Stimulated activated CD4-positive, alpha-beta T cell treated with anti-CD3 and anti-CD28 coated beads, TNF-alpha, amount 100 ng/mL, for 4 hours (primary cell): ENCODE data around the gene IKBKE.

Experiments
- DNase-seq, 3 experiments: peaks; one replicate each; pipeline ENCODE4 v3.0.0-alpha.2; 2020; ENCODE audit warnings: low read depth in 3 of 3

Gene IKBKE

GRCh38 chr1:206512058-206512850 lies 42.0 kb downstream of the IKBKE start:
- DNase-seq: no peak

GRCh38 chr1:206512851-206513180 lies 42.5 kb downstream of the IKBKE start:
- DNase-seq: no peak

- DNase-seq: no peak
Measured at GRCh38 chr1:206513312-206514111, 43.2 kb downstream of the IKBKE start.

- DNase-seq: no peak
Measured at GRCh38 chr1:206514813-206515387, 44.6 kb downstream of the IKBKE start.

- no peak for DNase-seq
Measured at GRCh38 chr1:206516728-206516990, 46.4 kb downstream of the IKBKE start.

GRCh38 chr1:206517784-206518183 lies 47.5 kb downstream of the IKBKE start:
- no peak for DNase-seq

- no peak for DNase-seq
Measured at GRCh38 chr1:206518206-206518605, 47.9 kb downstream of the IKBKE start.

- no peak for DNase-seq
Measured at GRCh38 chr1:206518743-206519142, 48.5 kb downstream of the IKBKE start.

- DNase-seq: no peak
Measured at GRCh38 chr1:206521127-206521526, 50.9 kb downstream of the IKBKE start.

GRCh38 chr1:206521694-206522402 lies 51.6 kb downstream of the IKBKE start:
- DNase-seq: no peak

GRCh38 chr1:206524739-206525364 lies 54.6 kb downstream of the IKBKE start:
- no peak for DNase-seq

- no peak for DNase-seq
Measured at GRCh38 chr1:206526064-206526911, 56.0 kb downstream of the IKBKE start.

GRCh38 chr1:206529425-206529824 lies 59.1 kb downstream of the IKBKE start:
- no peak for DNase-seq

- DNase-seq: no peak
Measured at GRCh38 chr1:206532368-206532767, 62.1 kb downstream of the IKBKE start.

GRCh38 chr1:206534552-206534951 lies 64.3 kb downstream of the IKBKE start:
- no peak for DNase-seq

GRCh38 chr1:206535853-206536188 lies 65.5 kb downstream of the IKBKE start:
- DNase-seq: no peak

GRCh38 chr1:206537141-206537540 lies 66.9 kb downstream of the IKBKE start:
- no peak for DNase-seq

- no peak for DNase-seq
Measured at GRCh38 chr1:206538086-206538770, 68.0 kb downstream of the IKBKE start.

GRCh38 chr1:206538901-206539640 lies 68.8 kb downstream of the IKBKE start:
- no peak for DNase-seq
